ENCODE measurements around the gene TNFRSF8.
A peak's percentile ranks its signal among the peaks of the same experiment; 100 is the strongest.

Gene TNFRSF8

GRCh38 chr1:12142891-12143630 lies 80.0 kb downstream of the TNFRSF8 start:
- DNase-seq (ENCODE audit: low read depth) = no peak

GRCh38 chr1:12143631-12144155 lies 80.6 kb downstream of the TNFRSF8 start:
- DNase-seq (ENCODE audit: low read depth) = peak; percentile 97

- DNase-seq (ENCODE audit: low read depth) = no peak
Observed at GRCh38 chr1:12144236-12144635, 81.1 kb downstream of the TNFRSF8 start.

GRCh38 chr1:12144969-12145368 lies 81.9 kb downstream of the TNFRSF8 start:
- no peak for DNase-seq (ENCODE audit: low read depth)

- no peak for DNase-seq (ENCODE audit: low read depth)
Observed at GRCh38 chr1:12145616-12146342, 82.7 kb downstream of the TNFRSF8 start.

GRCh38 chr1:12146343-12147112 lies 83.4 kb downstream of the TNFRSF8 start:
- DNase-seq (ENCODE audit: low read depth) = no peak

GRCh38 chr1:12147201-12147701 lies 84.1 kb downstream of the TNFRSF8 start:
- DNase-seq (ENCODE audit: low read depth) = no peak

- DNase-seq (ENCODE audit: low read depth) = no peak
Observed at GRCh38 chr1:12148160-12148957, 85.3 kb downstream of the TNFRSF8 start.

- no peak for DNase-seq (ENCODE audit: low read depth)
Observed at GRCh38 chr1:12148958-12149790, 86.1 kb downstream of the TNFRSF8 start.

- DNase-seq (ENCODE audit: low read depth) = no peak
Observed at GRCh38 chr1:12149791-12150175, 86.7 kb downstream of the TNFRSF8 start.

GRCh38 chr1:12150456-12151200 lies 87.5 kb downstream of the TNFRSF8 start:
- DNase-seq (ENCODE audit: low read depth) = no peak

GRCh38 chr1:12151465-12151864 lies 88.4 kb downstream of the TNFRSF8 start:
- DNase-seq (ENCODE audit: low read depth) = no peak

- no peak for DNase-seq (ENCODE audit: low read depth)
Observed at GRCh38 chr1:12152113-12152891, 89.2 kb downstream of the TNFRSF8 start.

- peak; percentile 85 for DNase-seq (ENCODE audit: low read depth)
Observed at GRCh38 chr1:12153181-12153785, 90.2 kb downstream of the TNFRSF8 start.

- DNase-seq (ENCODE audit: low read depth) = no peak
Observed at GRCh38 chr1:12155328-12155727, 92.2 kb downstream of the TNFRSF8 start.

GRCh38 chr1:12157366-12158231 lies 94.5 kb downstream of the TNFRSF8 start:
- no peak for DNase-seq (ENCODE audit: low read depth)

GRCh38 chr1:12158357-12159092 lies 95.4 kb downstream of the TNFRSF8 start:
- no peak for DNase-seq (ENCODE audit: low read depth)

Measured in HS-5 (cell line).